SK-N-MC (cell line): ENCODE data around the gene GRK7.

Experiments
- DNase-seq: peaks from one replicate; pipeline ENCODE4 v3.0.0-alpha.2; 2011; ENCODE audit warnings: low read depth, low spot score
- H3K27ac ChIP-seq: fragments of 200-600 bp; sonication (generic); 2 replicates; pipeline ENCODE4 v1.5.1; 2016; ENCODE audit warnings: mixed run types
- H3K36me3 ChIP-seq: fragments of 200-600 bp; sonication (generic); 2 replicates; pipeline ENCODE4 v1.6.1; 2017; ENCODE audit warnings: antibody characterized with exemption, low read length, mixed read lengths; ENCODE audit not compliant: insufficient read depth
- H3K4me3 ChIP-seq: fragments of 200-600 bp; sonication (generic); 2 replicates; pipeline ENCODE4 v1.5.1; 2016
- H3K9ac ChIP-seq: fragments of 200-600 bp; sonication (generic); 2 replicates; pipeline ENCODE4 v1.8.0; 2017; ENCODE audit warnings: mixed run types, mixed read lengths; ENCODE audit not compliant: insufficient read length
- H3K9me3 ChIP-seq: fragments of 200-600 bp; sonication (generic); 2 replicates; pipeline ENCODE4 v1.6.1; 2017; ENCODE audit warnings: low read depth, mild to moderate bottlenecking, antibody characterized with exemption, low read length, moderate library complexity, mixed read lengths
- EZH2 ChIP-seq: fragments of 200-600 bp; sonication (generic); IDR thresholded peaks from one replicate; pipeline ENCODE4 v1.6.1; 2017; ENCODE audit warnings: antibody characterized with exemption
- FOXP2 ChIP-seq: optimal IDR thresholded peaks from 2 replicates; pipeline ENCODE3; 2011; ENCODE audit warnings: mild to moderate bottlenecking, moderate library complexity; ENCODE audit not compliant: insufficient read depth; ENCODE audit errors: extremely low read length, control extremely low read depth
- POLR2AphosphoS5 ChIP-seq: IDR thresholded peaks from 2 replicates; pipeline ENCODE4 v1.6.1; 2012; ENCODE audit warnings: mild to moderate bottlenecking, low read depth, low read length, borderline replicate concordance

GRK7 gene

DNA sequence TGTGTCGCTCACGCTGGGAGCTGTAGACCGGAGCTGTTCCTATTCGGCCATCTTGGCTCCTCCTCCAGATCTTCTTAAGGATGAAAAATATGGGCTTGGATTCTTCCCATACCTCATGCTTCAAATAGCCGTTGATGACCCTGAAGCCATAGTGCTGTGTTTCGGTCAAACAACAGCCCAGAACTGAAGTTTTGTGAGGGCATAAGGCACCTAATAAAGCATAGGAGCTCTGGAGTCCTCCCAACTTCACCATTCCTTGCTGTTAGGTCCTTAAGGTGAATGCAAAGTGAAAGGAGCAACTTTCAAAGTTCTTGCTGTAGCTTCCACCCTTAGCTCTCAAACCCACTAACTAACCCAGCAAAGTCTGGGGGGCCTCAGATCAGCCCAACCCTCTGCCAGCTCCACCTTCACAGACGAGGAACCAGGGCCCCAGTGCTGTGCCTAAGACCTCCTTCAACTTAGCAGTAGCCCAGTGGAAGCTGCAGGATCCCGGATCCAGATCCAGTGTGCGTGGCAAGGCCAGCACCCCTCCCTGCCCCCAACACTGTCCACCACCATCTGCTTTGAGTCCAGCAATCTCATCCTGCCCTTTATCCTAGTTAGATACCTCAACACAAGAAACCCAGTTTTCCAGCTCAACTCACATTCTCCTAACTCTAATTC lies at the start of gene GRK7:
Gene GRK7 (plus strand): TSS at position 321 of the 663 bp plus-strand sequence. CDS start 14,877 bp downstream, outside the sequence.
- TF ChIP-seq FOXP2 (no peak), POLR2AphosphoS5 (no peak), EZH2 (no peak)
- Histone ChIP-seq H3K27ac (no peak within 1 kb of the TSS), H3K36me3 (no peaks in the 10 kb centered on the region), H3K9ac (no peak within 1 kb of the TSS), H3K9me3 (no peaks in the 10 kb centered on the region), H3K4me3 (no peak within 1 kb of the TSS)
- no peak for DNase-seq

GRCh38 chr3:141714671-141715070 lies 48.5 kb upstream of the GRK7 start:
- no peak for TF ChIP-seq FOXP2
- TF ChIP-seq EZH2: no peak
- TF ChIP-seq POLR2AphosphoS5: no peak
- Histone ChIP-seq H3K27ac (no peak overlapping the region), H3K4me3 (no peak overlapping the region), H3K36me3 (no peaks in the 10 kb centered on the region), H3K9me3 (no peaks in the 10 kb centered on the region; the same call in 1 of the 2 replicates), H3K9ac (no peak overlapping the region)
- DNase-seq: no peak

- Histone ChIP-seq H3K4me3 (no peak overlapping the region), H3K9me3 (no peaks in the 10 kb centered on the region), H3K9ac (no peak overlapping the region), H3K36me3 (no peaks in the 10 kb centered on the region), H3K27ac (no peak overlapping the region)
- DNase-seq: no peak
- TF ChIP-seq POLR2AphosphoS5: no peak
- no peak for TF ChIP-seq EZH2
- TF ChIP-seq FOXP2: no peak
Observed at GRCh38 chr3:141722081-141722480, 41.1 kb upstream of the GRK7 start.

GRCh38 chr3:141722648-141723047 lies 40.6 kb upstream of the GRK7 start:
- TF ChIP-seq POLR2AphosphoS5 (no peak), EZH2 (no peak)
- Histone ChIP-seq H3K27ac (no peak overlapping the region), H3K4me3 (no peak overlapping the region), H3K9ac (no peak overlapping the region), H3K36me3 (no peaks in the 10 kb centered on the region), H3K9me3 (no peaks in the 10 kb centered on the region)
- DNase-seq: no peak

DNA sequence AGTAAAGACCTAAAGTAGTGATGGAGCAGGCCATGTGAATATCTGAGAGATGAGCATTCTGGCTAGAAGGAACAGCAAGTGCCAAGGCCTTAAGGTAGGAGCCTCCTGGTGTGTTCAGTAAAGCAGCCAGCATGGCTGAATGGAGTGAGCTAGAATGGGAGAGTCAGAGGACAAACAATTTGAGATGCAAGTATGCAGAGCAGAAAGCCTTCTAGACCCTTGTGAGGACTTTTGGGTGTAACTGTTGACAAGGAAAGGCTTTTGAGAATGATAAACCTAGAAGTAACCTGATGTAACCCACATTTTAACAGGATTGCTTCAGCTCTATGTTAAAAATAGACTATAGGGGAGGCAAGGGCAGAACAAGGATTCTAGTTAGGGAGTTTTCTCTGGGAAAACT lies 40.0 kb upstream of the GRK7 start:
- no peak for DNase-seq
- no peak for TF ChIP-seq FOXP2
- no peak for TF ChIP-seq EZH2
- Histone ChIP-seq H3K9ac (no peak overlapping the region), H3K27ac (no peak overlapping the region), H3K36me3 (no peaks in the 10 kb centered on the region), H3K9me3 (no peaks in the 10 kb centered on the region), H3K4me3 (no peak overlapping the region)

- H3K9ac ChIP-seq: no peak overlapping the region
- H3K36me3 ChIP-seq: no peaks in the 10 kb centered on the region
- no peak overlapping the region for H3K4me3 ChIP-seq
- TF ChIP-seq POLR2AphosphoS5 (no peak), EZH2 (no peak), FOXP2 (no peak)
- H3K9me3 ChIP-seq: no peaks in the 10 kb centered on the region
- H3K27ac ChIP-seq: no peak overlapping the region
- DNase-seq: no peak
Observed at GRCh38 chr3:141724186-141724585, 39.0 kb upstream of the GRK7 start.

- Histone ChIP-seq H3K9ac (no peak overlapping the region), H3K9me3 (no peaks in the 10 kb centered on the region), H3K36me3 (no peaks in the 10 kb centered on the region), H3K4me3 (no peak overlapping the region), H3K27ac (no peak overlapping the region)
- TF ChIP-seq FOXP2 (no peak), EZH2 (no peak), POLR2AphosphoS5 (no peak)
- no peak for DNase-seq
Observed at GRCh38 chr3:141725036-141725435, 38.2 kb upstream of the GRK7 start.

DNA sequence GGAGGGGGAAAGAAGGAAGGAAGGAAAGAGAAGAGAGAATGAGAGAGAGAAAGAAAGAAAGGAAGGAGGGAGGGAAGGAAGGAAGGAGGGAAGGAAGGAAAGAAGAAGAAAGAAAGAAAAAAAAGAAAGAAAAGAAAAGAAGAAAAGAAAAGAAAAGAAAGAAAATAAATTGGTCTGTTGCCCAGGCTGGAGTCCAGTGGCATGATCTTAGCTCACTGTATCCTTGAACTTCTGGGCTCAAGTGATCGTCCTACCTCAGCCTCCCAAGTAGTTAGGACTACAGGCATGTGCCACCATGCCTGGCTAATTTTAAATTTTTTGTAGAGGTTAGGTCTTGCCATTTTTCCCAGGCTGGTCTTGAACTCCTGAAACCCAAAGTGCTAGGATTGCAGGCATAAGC lies 36.7 kb upstream of the GRK7 start:
- TF ChIP-seq FOXP2 (no peak), EZH2 (no peak), POLR2AphosphoS5 (no peak)
- Histone ChIP-seq H3K9me3 (no peaks in the 10 kb centered on the region), H3K4me3 (no peak overlapping the region), H3K36me3 (no peaks in the 10 kb centered on the region), H3K27ac (no peak overlapping the region), H3K9ac (no peak overlapping the region)
- no peak for DNase-seq

GRCh38 chr3:141728355-141728892 lies 34.8 kb upstream of the GRK7 start:
- Histone ChIP-seq H3K9ac (no peak overlapping the region), H3K4me3 (no peak overlapping the region), H3K27ac (no peak overlapping the region), H3K36me3 (no peaks in the 10 kb centered on the region), H3K9me3 (no peaks in the 10 kb centered on the region)
- TF ChIP-seq EZH2 (no peak), POLR2AphosphoS5 (no peak), FOXP2 (no peak)
- no peak for DNase-seq
